GM13977 (cell line): Measurements from ENCODE around the gene KLHDC8A.

Experiments used
- DNase-seq: peaks from one replicate; pipeline ENCODE4 v3.0.0; 2012; ENCODE audit warnings: low spot score
- in situ Hi-C: fragments of 300-500 bp; cut with MboI; formaldehyde crosslinking; loops from one replicate; pipeline ENCODE4 v1.12.0; 2022; ENCODE audit warnings: low sequenced_read_pairs, low pct_unique_long_range_greater_than_20kb, mixed read lengths, inconsistent platforms; ENCODE audit not compliant: unreplicated experiment
- TF ChIP-seq, protein P1 (sequence below): IDR thresholded peaks from 2 replicates; pipeline ENCODE4 v1.5.1; 2012; ENCODE audit warnings: mild to moderate bottlenecking, control low read depth; ENCODE audit not compliant: insufficient read depth; ENCODE audit errors: extremely low read depth, missing control alignments

Gene KLHDC8A

DNA sequence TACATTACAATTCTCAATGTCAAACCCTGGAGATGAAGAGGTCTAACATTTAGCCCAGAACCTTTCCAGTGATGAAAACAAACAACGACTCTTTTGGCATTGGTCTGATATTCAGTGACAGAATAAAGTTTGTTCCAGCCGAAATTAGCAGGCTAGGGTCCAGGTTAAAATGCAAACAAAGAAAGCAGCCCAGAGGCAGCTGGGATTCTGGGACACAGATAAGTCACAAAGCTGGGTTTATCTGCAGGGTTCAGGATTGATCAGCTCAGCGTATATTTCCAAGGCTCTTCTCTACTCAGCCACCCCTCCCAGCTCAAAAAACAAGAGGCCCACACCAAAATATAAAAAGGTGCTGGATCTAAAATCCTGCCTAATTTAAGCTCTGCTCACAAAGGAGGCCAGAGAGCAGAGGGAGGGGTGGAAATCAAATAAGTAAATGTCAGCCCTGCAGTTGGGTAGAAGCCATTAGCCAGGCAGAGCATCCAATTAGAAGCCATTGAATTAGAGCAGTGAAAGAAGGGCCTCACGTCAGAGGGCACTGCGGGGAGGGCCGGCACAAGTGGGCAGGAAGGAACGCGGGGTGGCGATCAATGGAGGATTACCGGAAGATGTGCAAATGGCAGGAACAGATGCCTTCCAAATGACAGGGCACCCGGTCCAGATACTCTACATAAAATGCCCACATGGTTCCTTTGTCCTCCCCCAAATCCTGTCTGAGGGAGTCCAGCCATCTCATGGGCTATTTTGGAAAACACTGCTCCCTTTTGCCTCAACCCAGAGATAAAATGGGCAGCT, 3.2 kb upstream of the KLHDC8A start:
- DNase-seq, result no peak
- in situ Hi-C loops, result no loop called here
- TF ChIP-seq, protein P1, sequence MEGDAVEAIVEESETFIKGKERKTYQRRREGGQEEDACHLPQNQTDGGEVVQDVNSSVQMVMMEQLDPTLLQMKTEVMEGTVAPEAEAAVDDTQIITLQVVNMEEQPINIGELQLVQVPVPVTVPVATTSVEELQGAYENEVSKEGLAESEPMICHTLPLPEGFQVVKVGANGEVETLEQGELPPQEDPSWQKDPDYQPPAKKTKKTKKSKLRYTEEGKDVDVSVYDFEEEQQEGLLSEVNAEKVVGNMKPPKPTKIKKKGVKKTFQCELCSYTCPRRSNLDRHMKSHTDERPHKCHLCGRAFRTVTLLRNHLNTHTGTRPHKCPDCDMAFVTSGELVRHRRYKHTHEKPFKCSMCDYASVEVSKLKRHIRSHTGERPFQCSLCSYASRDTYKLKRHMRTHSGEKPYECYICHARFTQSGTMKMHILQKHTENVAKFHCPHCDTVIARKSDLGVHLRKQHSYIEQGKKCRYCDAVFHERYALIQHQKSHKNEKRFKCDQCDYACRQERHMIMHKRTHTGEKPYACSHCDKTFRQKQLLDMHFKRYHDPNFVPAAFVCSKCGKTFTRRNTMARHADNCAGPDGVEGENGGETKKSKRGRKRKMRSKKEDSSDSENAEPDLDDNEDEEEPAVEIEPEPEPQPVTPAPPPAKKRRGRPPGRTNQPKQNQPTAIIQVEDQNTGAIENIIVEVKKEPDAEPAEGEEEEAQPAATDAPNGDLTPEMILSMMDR, result no peak

DNA sequence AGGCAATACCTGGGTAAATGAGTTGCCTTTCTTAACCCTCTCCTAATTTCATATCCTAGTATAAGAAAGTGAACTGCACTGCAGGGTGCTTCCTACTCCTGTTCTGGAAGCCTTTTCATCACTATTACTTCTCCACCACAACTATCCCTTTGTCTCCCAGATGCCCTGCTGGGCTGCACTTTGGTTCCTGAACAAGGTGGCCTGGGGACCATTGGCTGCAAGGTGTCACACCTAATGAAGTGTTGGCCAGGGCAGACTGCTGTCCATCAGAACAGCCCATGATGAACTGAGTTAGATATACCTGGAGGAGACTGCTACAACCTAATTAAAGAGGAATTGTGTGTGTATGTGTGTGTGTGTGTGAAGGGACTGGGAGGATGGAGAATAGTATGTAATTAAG, 1.9 kb upstream of the KLHDC8A start:
- in situ Hi-C loops, result no loop called here
- TF ChIP-seq, protein P1, result no peak
- no peak for DNase-seq

GRCh38 chr1:205357567-205357966, 845 bp upstream of the KLHDC8A start:
- DNase-seq, result no peak
- in situ Hi-C loops, result no loop called here
- TF ChIP-seq, protein P1, result no peak

DNA sequence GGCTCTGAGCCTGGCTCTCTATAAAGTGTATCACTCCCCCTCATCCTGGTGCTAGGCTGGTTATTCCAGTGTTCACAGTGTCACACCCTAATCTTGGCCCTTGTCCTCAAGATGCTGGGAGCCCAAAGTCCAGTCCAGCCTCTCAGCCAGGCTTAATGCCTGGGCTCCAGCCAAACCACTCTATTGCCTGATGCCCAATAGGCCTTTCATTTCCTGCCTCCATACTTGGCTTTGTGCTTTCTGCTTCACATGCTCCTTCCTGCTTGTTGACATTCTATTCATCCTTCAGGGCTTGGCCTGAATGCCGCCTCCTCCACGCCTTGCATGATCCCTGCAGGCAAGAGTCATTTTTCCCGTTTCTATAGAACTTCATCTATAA, 1.7 kb downstream of the KLHDC8A start:
- DNase-seq, result no peak
- TF ChIP-seq, protein P1, result no peak
- in situ Hi-C loops, result no loop called here

DNA sequence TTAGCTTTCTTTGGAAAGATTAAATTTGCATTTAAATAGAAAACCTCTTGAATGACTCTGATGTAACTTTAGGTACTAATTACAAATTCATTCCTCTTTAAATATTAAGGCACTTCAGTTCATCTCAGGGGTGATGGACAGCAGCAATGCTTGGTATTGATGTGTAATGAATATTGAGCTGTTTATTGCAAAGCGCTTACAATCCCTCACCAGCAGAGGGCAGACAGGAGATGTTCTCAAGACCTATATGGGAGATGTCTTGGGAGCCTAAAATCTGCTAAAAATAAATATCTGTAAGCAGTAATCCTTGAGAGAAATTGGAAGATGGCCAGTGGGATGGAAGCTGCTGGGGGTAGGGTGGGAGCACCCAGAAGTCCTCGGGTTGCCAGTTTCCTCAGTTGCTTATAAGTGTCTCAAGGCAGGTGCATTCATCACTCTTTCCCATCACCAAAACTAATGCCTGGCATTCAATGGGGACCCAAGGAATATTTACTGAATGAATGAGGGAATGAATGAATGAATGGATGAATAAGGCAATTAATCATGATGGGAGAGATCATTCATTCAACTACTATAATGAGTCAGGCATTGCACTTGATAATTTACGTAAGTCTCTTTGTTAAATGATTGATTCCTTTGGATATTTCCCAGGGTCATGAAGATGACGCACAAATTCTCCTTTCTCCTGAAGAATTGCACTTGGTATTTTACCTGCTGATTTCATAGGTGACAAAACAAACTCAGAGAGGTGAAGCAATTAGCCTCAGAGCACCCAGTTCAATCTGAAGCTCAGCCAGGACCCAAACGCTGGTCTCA, 2.3 kb downstream of the KLHDC8A start:
- in situ Hi-C loops, result no loop called here

DNA sequence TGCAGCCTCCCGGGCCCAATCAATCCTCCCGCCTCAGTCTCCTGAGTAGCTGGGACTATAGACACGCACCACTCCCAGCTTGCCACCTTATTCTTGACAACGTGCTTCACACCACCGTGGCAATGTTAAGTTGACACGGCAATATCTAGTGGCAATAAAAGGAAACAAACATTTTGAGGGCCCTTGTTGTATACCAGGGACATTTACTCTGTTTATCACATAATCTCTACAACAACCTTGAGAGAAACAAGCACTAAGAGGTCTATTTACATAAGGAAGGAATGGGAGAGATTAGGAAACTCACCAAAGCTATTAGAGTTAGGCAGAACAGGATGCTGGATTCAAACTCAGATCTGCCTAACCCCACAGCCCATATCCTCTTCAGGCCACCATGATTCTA, 3.1 kb downstream of the KLHDC8A start:
- TF ChIP-seq, protein P1, result no peak
- in situ Hi-C loops, result no loop called here
- no peak for DNase-seq

More for the DNA sequence above, 2.3 kb downstream of the KLHDC8A start:
- TF ChIP-seq, protein P1, result peak; percentile 84
- DNase-seq, result peak; percentile 65
